Activated CD4-positive, alpha-beta T cell treated with anti-CD3 and anti-CD28 coated beads, Interleukin-2, amount 50 U/mL, for 16 hours (primary cell): ENCODE results near the gene TSPAN31.

Experiments used
- DNase-seq: peaks from one replicate; pipeline ENCODE4 v3.0.0-alpha.2; 2020

The TSPAN31 gene

DNA sequence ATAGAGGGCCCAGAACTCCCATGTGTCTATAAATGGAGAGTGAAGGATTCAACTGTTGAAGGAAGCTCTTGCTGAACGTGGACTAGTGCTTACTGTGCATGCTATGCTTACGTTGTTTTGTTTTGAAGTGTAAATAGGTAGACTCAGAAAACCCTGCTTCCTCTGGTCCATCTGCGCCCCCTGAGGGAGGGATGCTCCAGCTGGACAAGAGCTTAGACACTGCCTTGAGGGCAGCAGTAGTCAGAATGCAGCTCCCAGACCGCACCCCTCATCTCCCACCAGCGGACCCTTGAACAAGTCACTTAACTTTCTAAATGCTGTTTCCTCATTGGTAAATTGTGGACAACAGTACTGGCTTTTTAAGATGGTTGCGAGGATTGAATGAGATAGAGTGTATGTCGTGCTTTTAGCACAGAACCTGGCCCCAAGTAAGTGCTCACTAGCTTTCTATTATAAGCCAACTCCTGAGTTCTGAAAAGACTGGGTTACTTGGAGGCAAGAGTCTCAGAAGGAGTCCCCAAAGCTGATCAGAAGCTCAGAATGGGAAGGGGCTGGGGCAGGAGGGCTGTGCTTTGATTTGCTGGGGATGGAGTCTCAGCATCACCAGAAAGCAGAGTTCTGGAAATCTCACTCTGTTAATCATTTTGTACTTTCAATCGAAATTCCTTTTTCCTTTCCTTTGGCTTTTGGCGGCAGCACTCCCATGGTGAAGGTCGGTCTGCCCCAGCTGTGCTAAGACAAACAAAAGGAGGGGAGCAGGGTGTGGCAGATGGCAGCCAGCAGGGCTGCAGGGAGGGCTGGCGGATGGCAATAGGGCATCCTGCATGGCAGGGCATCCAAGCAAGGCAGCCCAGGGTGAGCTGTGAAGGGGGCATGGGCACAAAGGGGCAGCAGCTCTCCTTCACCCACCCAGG is 21.9 kb upstream of the TSPAN31 start:
- no peak for DNase-seq

DNA sequence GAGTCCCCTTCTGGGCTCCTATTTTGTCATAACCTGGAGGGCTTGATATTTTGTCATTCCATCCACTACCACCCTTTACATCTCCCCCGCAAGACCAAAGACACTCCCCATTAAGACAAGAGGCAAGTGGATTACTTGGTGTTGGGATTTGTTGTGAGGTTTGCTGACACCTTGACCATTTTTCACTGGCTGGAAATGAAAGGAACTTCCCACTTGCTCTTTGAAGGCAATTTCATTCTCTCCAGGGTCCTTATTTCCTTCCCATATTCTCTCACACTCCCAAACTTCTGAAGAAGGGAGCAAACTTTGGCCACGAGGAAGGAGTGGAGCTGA is 21.2 kb upstream of the TSPAN31 start:
- no peak for DNase-seq

DNA sequence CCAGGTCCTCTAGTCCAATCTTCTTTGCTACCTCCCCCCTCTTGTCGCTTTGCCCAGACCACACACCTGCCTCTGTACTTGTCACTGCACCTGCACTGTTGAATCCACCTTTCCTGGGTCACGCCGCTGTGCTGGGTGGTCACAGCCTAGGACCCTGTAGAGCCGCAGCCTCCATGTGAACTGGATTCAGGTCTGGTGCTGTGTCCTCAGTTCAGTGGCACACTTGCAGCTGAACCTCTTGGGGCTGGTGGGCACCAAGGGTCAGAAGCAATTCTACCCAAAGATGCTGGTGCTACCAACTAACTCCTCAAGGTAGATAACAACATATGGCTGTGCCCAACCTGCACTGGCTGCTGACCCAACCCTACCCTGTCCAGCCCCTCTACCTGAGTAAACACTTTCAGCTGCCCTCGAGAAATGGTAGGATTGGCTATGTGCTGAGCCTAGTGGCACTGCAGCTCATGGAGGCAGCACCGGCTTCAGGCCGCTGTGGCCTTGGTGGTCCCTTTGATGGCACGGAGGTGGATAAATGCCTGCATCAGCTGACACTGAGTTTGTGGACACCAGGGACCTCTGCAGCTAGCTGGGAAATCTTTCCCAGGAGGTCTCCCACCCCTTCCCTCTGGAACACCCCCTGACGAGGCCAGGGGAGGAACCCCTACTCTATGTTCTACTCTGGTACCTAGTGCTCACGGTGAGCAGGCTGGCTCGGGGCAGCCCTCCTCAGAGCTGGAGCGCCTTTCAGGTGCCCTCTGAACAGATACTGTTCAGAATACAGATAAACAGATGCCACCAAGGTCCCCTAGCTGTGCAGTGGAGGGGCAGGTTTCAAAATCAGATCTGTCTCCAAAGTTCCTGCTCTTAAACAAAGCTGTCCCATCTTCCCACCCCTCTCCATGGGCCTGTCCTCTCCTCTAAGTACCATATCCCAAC is 20.6 kb upstream of the TSPAN31 start:
- no peak for DNase-seq

DNA sequence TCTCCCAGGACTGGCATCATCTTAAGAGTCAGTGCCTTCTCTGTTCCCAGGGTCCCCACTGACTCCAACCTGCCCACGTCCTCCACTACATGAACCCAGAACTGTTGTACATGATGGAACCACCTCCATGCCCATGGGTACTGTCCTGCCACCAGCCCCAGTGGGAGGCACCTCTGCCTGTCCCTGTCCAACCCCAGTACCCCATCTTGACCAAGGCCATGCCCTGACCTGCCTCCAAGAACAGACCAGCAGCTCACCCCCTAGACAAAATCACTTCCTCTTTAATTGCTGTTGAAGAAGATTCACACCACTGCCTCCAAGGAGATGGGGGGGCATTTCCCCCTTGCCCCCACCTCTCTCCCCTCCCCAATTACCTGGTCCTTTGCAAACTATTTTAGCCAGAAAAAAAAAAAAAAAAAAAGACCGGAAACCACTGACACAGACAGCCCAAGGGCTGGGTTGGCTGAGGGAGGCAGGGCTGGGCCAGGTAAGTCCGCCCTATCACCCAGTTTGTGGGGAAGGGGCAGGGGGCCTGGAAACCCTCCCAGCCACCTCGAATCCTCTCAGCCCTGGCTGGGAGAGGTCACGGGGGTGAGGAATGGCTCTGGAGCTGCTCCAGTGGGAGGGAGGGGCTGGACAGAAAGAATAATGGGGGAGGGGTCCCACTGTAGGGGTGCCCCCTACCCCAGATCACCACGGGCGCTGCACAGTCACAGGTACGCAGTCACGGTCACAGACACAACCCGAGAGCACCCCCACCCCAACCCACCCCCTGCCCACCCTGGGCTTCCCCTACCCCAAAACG is 19.7 kb upstream of the TSPAN31 start:
- no peak for DNase-seq

DNA sequence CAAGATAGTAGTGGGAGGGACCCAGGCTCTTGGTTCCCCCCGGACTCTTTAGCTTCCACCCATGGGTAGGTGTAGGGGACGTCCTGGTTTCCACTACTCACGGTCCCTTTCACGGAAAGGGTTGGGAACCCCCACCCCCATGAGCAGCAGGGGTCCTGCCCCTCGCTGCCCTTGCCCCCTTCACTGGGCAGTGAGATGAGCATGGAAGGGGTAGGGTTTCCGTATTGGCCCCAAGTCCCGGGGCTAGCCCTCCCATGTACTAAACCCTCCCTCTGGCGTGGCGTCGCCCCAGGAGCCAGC is 19.0 kb upstream of the TSPAN31 start:
- DNase-seq: no peak

DNA sequence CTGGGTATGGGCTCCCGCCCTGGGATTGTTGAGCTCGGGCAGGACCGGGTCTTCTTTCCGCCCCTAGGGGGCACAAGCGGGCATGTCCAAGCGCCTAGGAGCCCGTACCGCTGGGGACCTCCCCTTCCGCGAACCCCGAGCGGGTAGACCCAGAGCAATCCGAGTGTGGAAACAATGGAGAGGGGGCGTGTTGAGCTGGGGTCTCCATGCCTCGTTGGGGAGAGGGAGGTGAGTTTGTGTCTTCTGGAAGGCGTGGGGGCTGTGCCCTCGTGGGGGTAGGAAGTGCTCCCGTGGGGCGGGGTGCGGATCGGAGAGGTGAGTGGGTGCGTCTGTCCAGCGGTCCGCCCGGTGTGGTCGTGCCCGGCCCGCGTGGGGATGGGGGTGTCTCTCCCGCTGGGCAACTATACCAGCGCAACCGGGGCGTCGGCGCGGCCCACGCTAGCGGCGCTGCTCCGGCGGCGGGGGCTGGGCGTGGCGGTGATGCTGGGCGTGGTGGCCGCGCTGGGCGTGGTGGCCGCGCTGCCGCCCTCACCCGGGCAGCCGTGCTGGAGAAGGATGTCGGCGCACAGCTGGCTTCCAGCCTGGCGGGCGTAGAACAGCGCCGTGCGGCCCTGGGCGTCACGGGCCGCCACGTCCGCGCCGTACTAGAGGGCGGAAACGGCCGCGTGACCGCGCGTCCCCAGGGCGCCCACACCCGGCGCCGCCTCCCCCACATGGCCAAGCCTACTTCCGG is 18.5 kb upstream of the TSPAN31 start:
- DNase-seq: peak; percentile 29

DNA sequence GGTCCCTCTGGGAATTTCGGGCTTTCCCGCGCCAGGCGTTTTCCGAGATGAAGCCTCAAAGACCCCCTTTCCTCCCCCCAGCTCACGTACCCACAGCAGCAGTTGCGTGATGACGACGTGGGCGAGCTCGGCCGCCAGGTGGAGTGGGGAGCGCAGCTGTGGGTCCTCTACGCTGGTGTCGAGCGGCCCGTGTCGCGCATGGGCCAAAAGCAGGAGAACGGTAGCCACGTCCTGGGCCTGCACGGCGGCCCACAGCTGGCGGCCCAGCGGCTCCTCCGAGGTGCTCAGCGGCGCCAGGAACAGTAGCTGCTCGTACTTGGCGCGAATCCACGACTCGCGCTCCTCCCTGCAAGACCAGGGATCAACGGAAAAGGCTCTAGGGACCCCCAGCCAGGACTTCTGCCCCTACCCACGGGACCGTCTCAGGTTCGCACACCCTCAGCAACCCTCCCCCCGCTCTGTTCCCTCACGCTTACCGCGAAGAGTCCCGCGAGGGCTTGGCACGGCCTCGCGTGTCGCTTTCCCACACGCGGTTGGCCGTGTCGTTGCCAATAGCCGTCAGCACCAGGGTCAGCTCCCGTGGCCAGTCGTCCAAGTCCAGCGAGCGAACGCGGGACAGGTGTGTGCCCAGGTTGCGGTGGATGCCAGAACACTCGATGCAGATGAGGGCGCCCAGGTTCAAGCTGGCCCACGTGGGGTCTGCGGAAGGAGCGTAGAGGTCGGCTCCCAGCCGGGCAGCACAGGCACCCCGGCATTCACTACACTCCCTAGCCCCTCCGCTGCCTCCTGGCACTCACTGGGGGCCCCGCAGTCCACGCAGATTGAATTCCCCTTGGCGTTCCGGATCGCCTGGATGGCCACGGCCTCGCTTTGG is 17.7 kb upstream of the TSPAN31 start:
- DNase-seq: no peak

DNA sequence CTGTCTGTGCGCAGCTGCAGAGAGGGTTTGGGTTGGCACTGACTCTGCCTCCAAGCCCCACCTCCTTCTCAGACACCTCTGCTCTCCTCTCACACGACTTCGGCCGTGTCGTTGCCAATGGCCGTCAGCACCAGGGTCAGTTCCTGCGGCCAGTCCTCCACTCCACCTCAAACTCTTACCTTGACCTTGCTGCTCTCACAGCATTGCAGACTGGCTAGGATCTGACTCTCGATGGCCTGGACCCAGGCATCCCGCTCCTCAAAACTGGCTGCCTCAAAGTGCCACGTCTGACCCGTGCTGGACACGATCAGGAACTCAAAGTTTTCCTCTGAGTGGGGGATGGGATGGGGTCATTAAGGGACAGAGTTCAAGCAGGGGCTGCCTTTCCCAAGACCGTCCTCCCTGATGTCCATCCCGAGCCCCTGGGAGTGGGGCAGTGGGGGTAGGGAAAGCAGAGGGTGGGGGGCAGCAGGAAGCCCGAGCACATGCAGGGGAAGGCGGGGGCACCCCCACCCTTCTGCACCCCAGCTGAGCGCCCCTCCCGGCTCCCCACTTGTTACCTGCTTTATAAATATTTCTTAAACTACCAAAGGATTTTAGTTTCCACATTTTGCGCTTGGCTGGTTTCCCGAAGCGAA is 17.0 kb upstream of the TSPAN31 start:
- DNase-seq: no peak

DNA sequence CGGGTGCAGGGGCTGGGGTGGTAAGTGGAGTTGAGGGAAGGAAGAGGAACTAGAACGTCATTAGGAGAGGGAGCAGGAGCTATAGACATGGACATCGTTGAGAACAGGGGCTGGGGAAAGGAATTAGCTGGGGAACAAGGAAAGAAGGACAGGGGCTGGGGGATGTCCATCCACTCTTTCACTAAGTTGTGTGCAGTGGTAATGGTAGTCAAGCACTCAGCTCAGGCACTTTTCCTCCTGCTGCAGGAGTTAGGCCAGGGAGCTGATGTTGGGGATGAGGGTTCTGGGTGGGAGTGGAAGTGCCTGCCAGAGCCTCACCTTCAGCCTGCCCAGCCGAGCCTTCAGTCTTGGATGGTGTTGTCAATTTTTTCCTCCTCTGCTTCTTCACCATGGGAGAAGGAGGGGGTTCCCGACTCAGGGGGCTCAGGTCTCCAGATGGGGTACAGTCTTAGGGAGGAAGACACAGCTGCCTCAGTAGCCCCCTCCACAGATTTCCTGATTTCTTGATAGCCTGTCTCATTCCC is 15.5 kb upstream of the TSPAN31 start:
- no peak for DNase-seq

DNA sequence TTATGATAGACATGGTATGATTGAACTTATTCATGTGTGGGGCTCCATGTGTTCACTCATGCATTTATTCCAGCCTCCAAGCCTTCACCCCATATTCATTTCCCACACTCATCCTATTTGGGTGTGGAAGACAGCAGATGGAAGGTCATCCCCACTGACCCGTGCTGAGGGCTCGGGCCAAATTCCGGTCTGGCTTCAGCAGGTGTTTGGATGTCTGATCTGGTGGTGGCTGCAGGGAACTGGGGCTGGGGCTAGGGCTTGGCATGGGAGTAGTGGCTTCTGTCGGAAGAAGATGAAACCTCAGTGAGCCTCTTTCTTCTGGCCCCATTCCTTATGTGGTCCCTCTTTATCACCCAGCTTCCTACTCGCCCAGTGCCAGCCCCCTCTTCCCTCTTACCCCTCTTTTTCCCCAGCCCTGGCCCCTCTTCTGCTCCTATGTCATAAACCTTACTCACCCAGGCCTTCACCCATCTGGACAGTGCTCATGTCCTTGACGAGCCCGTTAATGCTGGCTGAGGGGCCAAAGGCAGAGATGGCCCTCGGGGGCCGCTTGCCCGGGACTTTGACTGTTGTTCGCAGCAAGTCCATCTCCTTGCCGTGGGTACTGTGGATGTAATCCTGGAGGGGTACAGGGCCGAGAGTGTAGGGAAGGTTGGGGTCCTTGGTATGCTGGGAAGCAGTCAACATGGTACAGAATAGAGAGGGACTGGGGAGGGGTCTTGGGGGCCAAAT is 14.3 kb upstream of the TSPAN31 start:
- DNase-seq: no peak

DNA sequence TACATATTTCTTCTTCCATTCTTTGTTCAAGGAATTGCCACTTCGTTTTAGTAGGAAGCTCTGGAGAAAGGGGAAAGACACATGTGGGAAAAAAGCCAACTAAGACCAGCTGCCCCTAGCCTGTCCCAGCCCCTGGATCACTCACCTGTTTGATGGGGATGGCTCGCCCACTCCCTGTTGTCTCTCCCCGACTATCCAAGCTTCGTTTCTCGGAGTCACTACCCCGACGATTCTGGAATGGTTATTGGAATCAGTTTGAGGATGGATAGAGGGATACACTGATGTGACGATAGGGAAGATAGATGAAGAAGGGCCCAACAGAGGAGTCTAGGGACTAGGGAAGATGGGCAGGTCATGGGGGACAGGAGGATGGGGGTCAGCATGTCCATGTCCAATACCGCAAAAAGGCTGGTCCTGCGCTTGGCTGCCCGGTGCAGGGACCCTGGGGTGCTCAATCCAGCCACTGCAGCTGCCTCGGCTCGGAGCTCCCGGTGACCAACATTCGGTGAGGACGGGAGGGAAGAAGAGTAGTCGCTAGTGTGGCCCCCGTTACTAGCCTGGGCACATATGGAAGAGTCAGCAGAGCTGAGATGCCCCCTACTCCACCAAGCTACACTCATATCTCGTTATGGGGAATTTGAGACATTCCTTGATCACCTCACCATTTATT is 13.3 kb upstream of the TSPAN31 start:
- DNase-seq: no peak

DNA sequence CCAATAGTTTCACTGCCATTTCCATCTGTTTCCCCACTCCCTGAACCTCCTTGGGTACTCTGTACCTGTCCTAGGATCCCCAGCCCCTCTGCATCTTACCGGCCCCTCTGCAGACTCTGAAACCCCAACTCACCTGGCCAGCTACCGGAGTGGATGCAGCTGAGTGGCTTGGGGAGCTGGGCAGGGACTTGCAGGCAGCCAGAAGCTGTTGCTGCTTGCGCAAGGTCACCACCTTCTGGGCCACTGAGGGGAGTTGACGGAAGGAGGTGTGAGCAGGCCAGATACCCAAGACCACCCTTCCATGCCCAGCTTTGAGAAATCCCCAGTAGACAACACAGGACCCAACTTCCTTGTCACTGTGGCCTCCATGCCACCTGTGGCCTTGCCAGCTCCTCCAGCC is 12.6 kb upstream of the TSPAN31 start:
- DNase-seq: no peak

DNA sequence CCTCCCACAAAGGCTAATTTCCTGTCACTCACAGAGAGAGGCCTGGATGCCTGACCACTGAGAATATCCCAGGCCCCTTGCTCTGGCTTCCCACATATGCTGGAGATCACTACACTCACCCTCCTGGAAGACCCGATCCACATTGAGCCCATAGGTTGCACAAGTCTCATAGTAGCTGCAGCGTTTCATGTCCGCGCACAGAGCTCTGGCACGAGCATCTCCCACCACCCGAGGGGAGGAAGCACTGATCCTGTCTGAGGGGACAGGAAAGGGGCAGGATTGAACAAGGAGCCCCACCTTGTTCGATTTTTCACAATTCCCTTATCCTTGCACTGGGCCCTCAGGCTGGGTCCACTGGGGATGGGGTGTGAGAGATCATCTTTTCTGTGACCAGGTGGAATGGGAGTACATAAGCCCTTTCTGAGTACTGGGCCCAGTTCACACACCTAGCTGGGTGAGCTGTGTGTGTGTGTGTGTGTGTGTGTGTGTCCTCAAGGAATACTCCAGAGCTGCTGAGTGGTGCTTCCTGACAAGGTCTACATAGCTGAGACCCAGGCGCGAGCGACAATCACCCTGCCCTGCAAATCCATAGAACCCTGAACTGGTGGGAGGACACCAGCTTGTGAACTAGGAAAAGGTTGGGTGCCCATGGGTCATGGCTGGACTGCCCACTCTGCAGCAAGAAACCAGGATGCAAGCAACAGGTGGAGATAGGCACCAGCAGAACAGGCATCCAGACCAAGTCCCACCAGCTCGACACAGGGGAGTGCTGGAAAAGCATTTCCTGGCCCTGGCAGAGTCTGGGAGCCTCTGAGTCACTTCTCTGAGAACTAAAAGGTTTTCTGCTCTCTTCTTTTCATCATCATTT is 11.9 kb upstream of the TSPAN31 start:
- DNase-seq: no peak

DNA sequence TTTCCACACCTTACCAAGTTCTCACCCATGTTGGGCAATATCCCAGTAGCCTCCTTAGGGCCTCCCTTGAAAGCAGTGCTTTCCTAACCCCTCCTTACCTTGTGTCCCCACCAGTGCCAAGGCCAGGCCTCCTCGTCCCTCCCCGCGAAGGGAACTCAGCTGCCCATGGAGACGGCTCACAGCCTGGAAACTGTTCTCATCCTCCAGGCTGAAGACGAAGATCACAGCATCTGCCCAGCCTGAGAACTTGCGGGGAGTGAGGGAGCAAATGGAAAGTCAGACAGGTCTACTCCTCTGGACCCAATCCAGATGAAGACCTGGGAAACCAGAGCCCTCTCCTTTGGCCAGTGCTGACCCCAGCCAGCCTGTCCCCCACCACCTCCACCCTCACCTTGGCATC is 10.9 kb upstream of the TSPAN31 start:
- DNase-seq: no peak

DNA sequence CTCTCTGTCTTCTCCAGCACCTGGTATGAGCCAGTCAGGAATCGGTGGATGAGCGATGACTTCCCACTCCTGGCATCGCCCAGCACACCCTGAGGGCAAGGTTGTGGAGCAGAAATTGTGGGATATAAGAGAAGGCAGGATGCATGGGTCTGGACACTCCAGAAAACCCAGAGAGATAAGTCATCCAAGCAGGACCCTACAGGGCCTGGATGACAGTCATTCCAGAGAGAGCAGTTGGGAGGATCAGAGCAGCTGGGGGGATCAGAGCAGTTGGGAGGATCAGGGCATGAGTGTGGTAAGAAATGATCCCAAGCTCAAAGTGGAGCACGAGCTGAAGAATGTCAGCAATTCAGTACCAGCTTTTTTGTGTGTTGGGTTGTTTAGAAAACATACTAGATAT is 10.2 kb upstream of the TSPAN31 start:
- DNase-seq: no peak

DNA sequence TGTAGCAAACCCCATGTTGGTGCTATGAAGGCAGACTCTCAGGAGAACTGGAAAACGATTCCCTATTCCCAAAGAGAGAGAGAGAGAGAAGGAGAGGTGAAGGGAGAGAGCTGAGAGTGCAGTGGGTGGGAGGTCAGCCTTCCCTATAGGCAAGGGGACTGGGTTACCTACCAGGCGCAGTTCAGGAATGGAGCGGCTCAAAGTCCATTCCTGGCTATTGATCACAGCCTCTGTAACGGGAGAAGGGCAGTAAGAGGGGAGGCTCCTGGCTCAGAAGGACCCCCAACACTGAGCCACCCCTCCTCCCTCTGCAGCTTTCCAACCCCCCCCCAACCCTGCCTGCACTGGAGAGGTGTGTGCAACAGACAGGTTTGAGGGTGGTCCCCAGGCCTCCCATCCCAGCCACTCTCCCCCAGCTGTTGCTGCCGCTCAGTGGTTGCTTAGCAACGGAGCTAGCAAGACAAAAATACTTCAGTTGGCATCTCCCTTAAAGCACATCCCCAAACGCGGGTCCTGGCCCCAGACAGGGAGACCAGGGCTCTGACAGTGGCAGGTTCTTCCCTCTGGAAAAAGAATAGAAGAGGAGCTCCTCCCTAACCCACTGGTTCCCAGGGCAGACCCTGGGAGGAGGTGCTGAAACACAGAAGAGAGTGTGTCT is 9.5 kb upstream of the TSPAN31 start:
- DNase-seq: no peak

DNA sequence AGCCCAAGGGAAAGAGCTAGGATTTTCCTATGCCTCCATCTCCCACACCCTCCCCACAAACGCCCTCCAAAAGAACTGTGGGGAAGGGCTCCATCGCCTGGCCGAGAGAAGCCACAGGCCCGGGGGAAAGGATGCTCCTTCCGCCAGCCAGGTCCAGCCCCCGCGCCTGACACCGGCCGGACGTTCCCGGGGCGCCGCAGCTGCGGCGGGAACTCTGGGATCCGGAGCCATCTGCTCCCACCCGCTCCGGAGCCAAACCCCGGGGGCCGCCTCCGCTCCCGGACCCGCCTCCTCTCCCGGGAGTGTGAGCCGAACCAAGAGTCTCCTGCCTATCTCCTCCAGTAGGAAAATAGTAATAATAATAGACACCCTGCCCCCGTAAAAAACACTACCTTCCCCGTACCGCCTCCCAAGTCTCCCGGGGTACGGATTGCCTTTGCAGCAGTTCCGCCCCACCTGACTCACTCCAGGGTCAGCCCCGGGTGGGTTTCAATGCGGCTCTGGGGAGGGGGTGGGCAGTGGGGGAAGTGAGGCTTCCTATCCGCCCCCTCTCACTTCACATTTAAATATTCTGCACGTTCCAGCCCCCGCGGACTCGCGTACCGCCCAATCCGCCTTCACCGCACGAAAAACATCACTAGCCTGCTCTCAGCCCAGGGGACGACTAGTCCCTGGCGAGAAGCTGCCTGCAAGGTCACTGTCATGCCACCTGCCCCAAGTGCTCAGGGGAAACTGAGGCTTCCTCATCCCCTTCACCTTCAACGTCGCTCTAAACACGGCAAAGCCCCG is 8.7 kb upstream of the TSPAN31 start:
- DNase-seq: no peak
